Measurements from ENCODE around the gene CHID1.

DNA sequence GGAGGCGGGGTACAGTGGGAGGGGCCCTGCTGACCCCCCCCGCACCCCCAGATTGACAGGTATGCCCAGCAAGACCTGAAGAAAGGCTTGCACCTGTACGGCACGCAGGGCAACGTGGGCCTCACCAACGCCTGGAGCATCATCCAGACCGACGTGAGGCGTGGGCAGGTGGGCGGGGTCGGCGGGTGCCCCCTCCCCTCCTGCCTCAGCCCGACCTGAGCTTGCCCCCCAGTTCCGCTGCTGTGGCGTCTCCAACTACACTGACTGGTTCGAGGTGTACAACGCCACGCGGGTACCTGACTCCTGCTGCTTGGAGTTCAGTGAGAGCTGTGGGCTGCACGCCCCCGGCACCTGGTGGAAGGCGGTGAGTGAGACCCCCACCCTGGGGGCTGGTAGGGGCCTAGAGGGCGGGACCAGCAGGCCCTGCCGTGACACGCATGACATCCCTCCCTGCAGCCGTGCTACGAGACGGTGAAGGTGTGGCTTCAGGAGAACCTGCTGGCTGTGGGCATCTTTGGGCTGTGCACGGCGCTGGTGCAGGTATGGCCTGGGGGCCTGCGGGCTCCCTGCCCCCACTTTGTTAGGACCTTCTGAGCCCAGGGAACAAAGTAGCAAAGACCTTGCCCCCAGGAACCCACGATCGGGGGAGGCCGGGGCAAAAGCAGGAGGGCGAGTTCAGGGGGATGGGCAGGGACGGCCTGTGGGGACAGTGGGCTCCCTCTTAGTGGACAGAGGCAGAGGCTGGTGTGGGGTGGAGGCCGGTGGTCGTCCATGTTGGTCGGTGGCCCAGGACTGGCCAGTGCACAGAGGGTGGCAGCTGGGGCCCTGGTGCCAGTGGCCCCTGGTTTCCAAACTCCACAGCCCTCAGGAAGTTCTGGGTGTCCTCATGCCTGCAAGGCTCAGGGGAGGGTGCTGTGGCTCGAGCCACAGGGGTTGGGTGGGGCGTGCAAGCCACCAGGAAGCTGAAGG, 44.9 kb downstream of the CHID1 start:
- TF ChIP-seq EZH2 (IDR thresholded peaks at IDR 0.05; ENCODE audit: insufficient read depth, poor library complexity, severe bottlenecking) (no peak), EZH2phosphoT487 (IDR thresholded peaks at IDR 0.05; ENCODE audit: insufficient read depth, low read depth) (no peak)
